H9 (cell line): ENCODE data around the gene LRIG1. TPM values are rescaled to one million over a fixed set of nuclear protein-coding genes. Genes with fewer than 3 reads are reported as not detected.

Experiments
- DNase-seq: peaks from one replicate; pipeline ENCODE4 v3.0.0-alpha.2; 2017
- H2AFZ ChIP-seq: one replicate; pipeline ENCODE4 v1.6.1; 2013; ENCODE audit warnings: mild to moderate bottlenecking, low read length, control low read depth, moderate library complexity
- H2AK5ac ChIP-seq: 2 replicates; pipeline ENCODE4 v1.6.1; 2013; ENCODE audit warnings: low read length, control low read depth, mixed read lengths; ENCODE audit not compliant: insufficient read length
- H2BK120ac ChIP-seq: one replicate; pipeline ENCODE4 v1.6.1; 2013; ENCODE audit warnings: low read depth, mild to moderate bottlenecking, low read length, control low read depth, inconsistent platforms; ENCODE audit not compliant: poor library complexity, severe bottlenecking
- H2BK12ac ChIP-seq: 2 replicates; pipeline ENCODE4 v1.6.1; 2013; ENCODE audit warnings: low read length, control low read depth, mixed read lengths, low read depth; ENCODE audit not compliant: insufficient read length
- H2BK15ac ChIP-seq: 2 replicates; pipeline ENCODE4 v1.6.1; 2013; ENCODE audit warnings: low read depth, low read length, control low read depth
- H2BK20ac ChIP-seq: one replicate; pipeline ENCODE4 v1.6.1; 2013; ENCODE audit warnings: low read depth, mild to moderate bottlenecking, low read length, control low read depth, inconsistent platforms; ENCODE audit not compliant: poor library complexity, severe bottlenecking
- H2BK5ac ChIP-seq: 2 replicates; pipeline ENCODE4 v1.6.1; 2013; ENCODE audit warnings: low read length, control low read depth, mixed read lengths; ENCODE audit not compliant: insufficient read length
- H3K14ac ChIP-seq: 2 replicates; pipeline ENCODE4 v1.6.1; 2013; ENCODE audit warnings: low read length, control low read depth; ENCODE audit not compliant: insufficient read depth
- H3K18ac ChIP-seq: 2 replicates; pipeline ENCODE4 v1.6.1; 2013; ENCODE audit warnings: low read depth, mild to moderate bottlenecking, mixed read lengths, low read length, control low read depth; ENCODE audit not compliant: insufficient read length
- H3K23ac ChIP-seq: 2 replicates; pipeline ENCODE4 v1.6.1; 2013; ENCODE audit warnings: low read length, control low read depth, mixed read lengths, low read depth; ENCODE audit not compliant: insufficient read length
- H3K23me2 ChIP-seq: 2 replicates; pipeline ENCODE4 v1.6.1; 2013; ENCODE audit warnings: low read depth, mild to moderate bottlenecking, mixed read lengths, low read length, control low read depth; ENCODE audit not compliant: insufficient read length, poor library complexity, severe bottlenecking
- H3K27ac ChIP-seq: 2 replicates; pipeline ENCODE4 v1.5.1; 2013; ENCODE audit warnings: low read length, control low read depth, mixed read lengths, low read depth; ENCODE audit not compliant: insufficient read length
- H3K27me3 ChIP-seq: 2 replicates; pipeline ENCODE4 v1.6.1; 2013; ENCODE audit warnings: low read length, control low read depth, inconsistent platforms; ENCODE audit not compliant: insufficient read depth
- H3K4ac ChIP-seq: 2 replicates; pipeline ENCODE4 v1.6.1; 2013; ENCODE audit warnings: low read depth, mild to moderate bottlenecking, control low read depth, inconsistent platforms, low read length, moderate library complexity
- H3K4me1 ChIP-seq: 2 replicates; pipeline ENCODE4 v1.6.1; 2013; ENCODE audit warnings: low read length, control low read depth, inconsistent platforms; ENCODE audit not compliant: insufficient read depth
- H3K4me2 ChIP-seq: 2 replicates; pipeline ENCODE4 v1.6.1; 2013; ENCODE audit warnings: low read length, control low read depth, mixed read lengths; ENCODE audit not compliant: insufficient read length, insufficient read depth
- H3K56ac ChIP-seq: 2 replicates; pipeline ENCODE4 v1.6.1; 2013; ENCODE audit warnings: low read depth, mild to moderate bottlenecking, mixed read lengths, low read length, control low read depth; ENCODE audit not compliant: insufficient read length
- H3K79me1 ChIP-seq: 2 replicates; pipeline ENCODE4 v1.6.1; 2013; ENCODE audit warnings: low read depth, mild to moderate bottlenecking, moderate library complexity, low read length, control low read depth, inconsistent platforms; ENCODE audit not compliant: insufficient read depth, poor library complexity, severe bottlenecking
- H3K79me2 ChIP-seq: 2 replicates; pipeline ENCODE4 v1.6.1; 2013; ENCODE audit warnings: low read length, control low read depth, inconsistent platforms; ENCODE audit not compliant: insufficient read depth
- H3K9ac ChIP-seq: 2 replicates; pipeline ENCODE4 v1.6.1; 2013; ENCODE audit warnings: low read length, control low read depth, mixed read lengths; ENCODE audit not compliant: insufficient read length; ENCODE audit errors: extremely low read depth
- H3K9me3 ChIP-seq: one replicate; pipeline ENCODE4 v1.6.1; 2013; ENCODE audit warnings: low read depth, low read length, inconsistent platforms; ENCODE audit not compliant: control insufficient read depth
- H3T11ph ChIP-seq: one replicate; pipeline ENCODE4 v1.6.1; 2013; ENCODE audit warnings: mild to moderate bottlenecking, low read length, control low read depth, inconsistent platforms
- H4K20me1 ChIP-seq: one replicate; pipeline ENCODE4 v1.6.1; 2013; ENCODE audit not compliant: control insufficient read depth, insufficient read length, insufficient read depth
- H4K5ac ChIP-seq: 2 replicates; pipeline ENCODE4 v1.6.1; 2013; ENCODE audit warnings: low read depth, mild to moderate bottlenecking, mixed read lengths, low read length, control low read depth; ENCODE audit not compliant: insufficient read length
- H4K8ac ChIP-seq: replicated peaks from 2 replicates; pipeline ENCODE4 v1.6.1; 2013; ENCODE audit warnings: low read length, control low read depth, mixed read lengths, low read depth; ENCODE audit not compliant: insufficient read length
- H4K91ac ChIP-seq: 2 replicates; pipeline ENCODE4 v1.6.1; 2013; ENCODE audit warnings: low read depth, mild to moderate bottlenecking, moderate library complexity, mixed read lengths, low read length, control low read depth; ENCODE audit not compliant: insufficient read length
- H3K27ac Mint-ChIP-seq, 3 experiments: 2 replicates in 2 of 3; 3 replicates in 1 of 3; pipeline ENCODE4 v1.8.0; 2020 to 2021; ENCODE audit warnings: mixed read lengths in 3 of 3, mild to moderate bottlenecking in 1 of 3, moderate library complexity in 1 of 3
- H3K27me3 Mint-ChIP-seq: 2 replicates; pipeline ENCODE4 v1.8.0; 2021; ENCODE audit warnings: low read depth, mild to moderate bottlenecking, moderate library complexity, mixed read lengths
- H3K36me3 Mint-ChIP-seq, 3 experiments: 2 replicates in 2 of 3; 3 replicates in 1 of 3; pipeline ENCODE4 v1.8.0; 2020 to 2021; ENCODE audit warnings: low read depth in 3 of 3, mixed read lengths in 3 of 3; ENCODE audit not compliant: insufficient read depth in 1 of 3
- H3K4me1 Mint-ChIP-seq, 2 experiments: 2 replicates each; pipeline ENCODE4 v1.8.0; 2020; ENCODE audit warnings: mixed read lengths in 2 of 2
- H3K4me3 Mint-ChIP-seq, 2 experiments: 2 replicates in 1 of 2; 3 replicates in 1 of 2; pipeline ENCODE4 v1.8.0; 2020 to 2021; ENCODE audit warnings: mild to moderate bottlenecking in 2 of 2, mixed read lengths in 2 of 2, moderate library complexity in 1 of 2
- H3K9me3 Mint-ChIP-seq, 2 experiments: 2 replicates in 1 of 2; 3 replicates in 1 of 2; pipeline ENCODE4 v1.8.0; 2020; ENCODE audit warnings: mild to moderate bottlenecking in 2 of 2, mixed read lengths in 2 of 2, moderate library complexity in 1 of 2
- WGBS: extraction: QIAGEN DNeasy Blood & Tissue Kit; methylation state at CpG from one replicate; pipeline ENCODE4 v1.1.7; 2013; ENCODE audit warnings: missing lambda C conversion rate, low lambda C conversion rate, mixed read lengths; ENCODE audit not compliant: insufficient read length; ENCODE audit errors: extremely low coverage; 5-methylcytosine and 5-hydroxymethylcytosine counted together
- total RNA-seq: library from RNA; stranded (reverse); gene quantifications from 2 replicates; pipeline ENCODE4 v1.2.1, GENCODE V29; 2021
- TF ChIP-seq, protein P1 (sequence below): fragments of 200-600 bp; sonication (generic); conservative IDR thresholded peaks from 3 replicates; pipeline ENCODE4 v1.8.0; 2021; ENCODE audit warnings: antibody characterized with exemption, mild to moderate bottlenecking

Gene LRIG1
- total RNA-seq, 1 experiment from 2014 or later: 70.3 TPM

DNA sequence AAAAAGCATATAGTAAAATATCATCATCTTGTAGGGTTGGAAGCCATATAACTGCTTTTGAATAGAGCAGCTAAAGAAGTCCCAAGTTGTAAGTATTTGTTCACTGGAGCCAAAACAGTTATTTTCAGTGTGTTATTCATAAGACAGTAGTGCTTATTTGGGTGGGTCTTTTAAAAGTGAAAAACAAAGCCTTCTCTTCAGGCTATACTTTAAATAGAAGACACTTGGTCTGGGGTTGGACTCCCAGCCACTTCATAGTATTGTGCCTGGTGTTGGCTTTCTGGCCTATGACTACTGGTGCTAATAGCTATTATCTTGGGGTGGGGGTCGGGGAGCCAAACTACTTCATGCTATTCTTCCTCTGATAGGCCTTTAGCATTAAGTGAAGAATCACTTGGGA is 144.8 kb downstream of the LRIG1 start:
- no peak overlapping the region for H3K4me2 ChIP-seq
- WGBS: no CpG with 5 or more reads among the region's 1 CpG
- no peaks in the 10 kb centered on the region for H4K20me1 ChIP-seq
- no peaks in the 10 kb centered on the region for H3K27me3 ChIP-seq
- H2BK12ac ChIP-seq: no peak overlapping the region
- no peak overlapping the region for H3K14ac ChIP-seq
- H2BK15ac ChIP-seq: no peak overlapping the region
- no peaks in the 10 kb centered on the region for H3K9me3 ChIP-seq
- H2BK5ac ChIP-seq: no peak overlapping the region
- TF ChIP-seq, protein P1, sequence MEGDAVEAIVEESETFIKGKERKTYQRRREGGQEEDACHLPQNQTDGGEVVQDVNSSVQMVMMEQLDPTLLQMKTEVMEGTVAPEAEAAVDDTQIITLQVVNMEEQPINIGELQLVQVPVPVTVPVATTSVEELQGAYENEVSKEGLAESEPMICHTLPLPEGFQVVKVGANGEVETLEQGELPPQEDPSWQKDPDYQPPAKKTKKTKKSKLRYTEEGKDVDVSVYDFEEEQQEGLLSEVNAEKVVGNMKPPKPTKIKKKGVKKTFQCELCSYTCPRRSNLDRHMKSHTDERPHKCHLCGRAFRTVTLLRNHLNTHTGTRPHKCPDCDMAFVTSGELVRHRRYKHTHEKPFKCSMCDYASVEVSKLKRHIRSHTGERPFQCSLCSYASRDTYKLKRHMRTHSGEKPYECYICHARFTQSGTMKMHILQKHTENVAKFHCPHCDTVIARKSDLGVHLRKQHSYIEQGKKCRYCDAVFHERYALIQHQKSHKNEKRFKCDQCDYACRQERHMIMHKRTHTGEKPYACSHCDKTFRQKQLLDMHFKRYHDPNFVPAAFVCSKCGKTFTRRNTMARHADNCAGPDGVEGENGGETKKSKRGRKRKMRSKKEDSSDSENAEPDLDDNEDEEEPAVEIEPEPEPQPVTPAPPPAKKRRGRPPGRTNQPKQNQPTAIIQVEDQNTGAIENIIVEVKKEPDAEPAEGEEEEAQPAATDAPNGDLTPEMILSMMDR: no peak
- no peaks in the 10 kb centered on the region for H3K79me2 ChIP-seq
- no peak overlapping the region for H2BK20ac ChIP-seq
- H4K91ac ChIP-seq: no peak overlapping the region
- H3K9ac ChIP-seq: no peak overlapping the region
- Mint-ChIP-seq H3K27me3 (no peaks in the 10 kb centered on the region), H3K36me3 (no peaks in the 10 kb centered on the region), H3K4me3 (no peak overlapping the region), H3K9me3 (no peaks in the 10 kb centered on the region), H3K4me1 (peaks cover 2 to 6% of the 10 kb centered on the region in 2 experiments; a peak in 3 of 4 replicates), H3K27ac (no peak overlapping the region)
- no peak for DNase-seq
- no peak overlapping the region for H2BK120ac ChIP-seq
- H3K23ac ChIP-seq: no peak overlapping the region
- no peak overlapping the region for H4K5ac ChIP-seq
- H3K79me1 ChIP-seq: no peaks in the 10 kb centered on the region
- H3K23me2 ChIP-seq: no peaks in the 10 kb centered on the region
- no peak overlapping the region for H3T11ph ChIP-seq
- no peak overlapping the region for H3K18ac ChIP-seq
- no peak overlapping the region for H4K8ac ChIP-seq
- H3K27ac ChIP-seq: no peak overlapping the region
- H3K4ac ChIP-seq: no peak overlapping the region
- H3K4me1 ChIP-seq: no peaks in the 10 kb centered on the region
- no peak overlapping the region for H2AFZ ChIP-seq
- H3K56ac ChIP-seq: no peak overlapping the region
- no peak overlapping the region for H2AK5ac ChIP-seq
